ENCODE measurements around the gene NRP2. TPM values are rescaled to one million over a fixed set of nuclear protein-coding genes. Genes with fewer than 3 reads are reported as not detected.

NRP2 gene
- total and polyA plus RNA-seq, 2 of the 13 experiments (the other 11 are each of a cell fraction or from before 2014, with no cell fraction given), result 0.65 to 1.4 TPM

DNA sequence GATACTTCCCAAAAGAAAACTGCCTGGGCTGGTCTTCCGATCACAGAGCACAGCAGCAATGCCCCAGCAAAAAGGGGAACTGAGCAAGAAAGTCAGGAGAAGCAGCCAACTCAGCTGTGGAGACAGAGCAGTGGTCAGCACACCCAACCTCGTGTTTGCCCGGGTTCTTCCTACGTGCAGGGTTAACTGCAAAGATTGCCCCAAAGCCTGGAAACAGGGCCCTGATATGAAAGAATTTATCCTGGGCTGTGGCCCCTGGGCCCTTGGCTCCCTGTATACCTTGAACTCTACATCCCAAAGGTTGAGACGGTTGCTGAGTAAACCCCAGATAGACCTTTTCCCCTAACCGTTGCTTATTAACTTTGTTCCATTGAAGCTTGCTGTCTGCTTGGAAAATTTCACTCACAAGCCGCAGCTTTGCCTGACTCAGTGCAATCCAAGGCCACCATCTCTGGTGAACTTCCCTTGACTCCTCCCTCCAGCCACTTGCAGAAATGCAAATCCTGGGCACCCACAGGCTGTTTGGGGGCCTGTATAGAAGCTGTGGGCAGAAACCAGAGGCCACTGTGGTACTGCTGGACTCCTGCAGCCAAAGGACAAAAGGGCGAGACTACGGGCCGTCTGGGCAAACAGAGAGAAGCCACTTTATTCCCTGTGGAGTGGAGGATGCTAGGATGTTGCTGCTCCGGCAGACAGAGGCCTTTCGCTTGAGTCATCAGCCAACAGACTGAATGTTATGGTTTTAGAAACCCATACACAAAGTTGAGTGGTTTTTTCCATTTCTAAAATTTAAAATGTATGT lies 18.2 kb downstream of the NRP2 start (continued):
- TF ChIP-seq, protein P1, sequence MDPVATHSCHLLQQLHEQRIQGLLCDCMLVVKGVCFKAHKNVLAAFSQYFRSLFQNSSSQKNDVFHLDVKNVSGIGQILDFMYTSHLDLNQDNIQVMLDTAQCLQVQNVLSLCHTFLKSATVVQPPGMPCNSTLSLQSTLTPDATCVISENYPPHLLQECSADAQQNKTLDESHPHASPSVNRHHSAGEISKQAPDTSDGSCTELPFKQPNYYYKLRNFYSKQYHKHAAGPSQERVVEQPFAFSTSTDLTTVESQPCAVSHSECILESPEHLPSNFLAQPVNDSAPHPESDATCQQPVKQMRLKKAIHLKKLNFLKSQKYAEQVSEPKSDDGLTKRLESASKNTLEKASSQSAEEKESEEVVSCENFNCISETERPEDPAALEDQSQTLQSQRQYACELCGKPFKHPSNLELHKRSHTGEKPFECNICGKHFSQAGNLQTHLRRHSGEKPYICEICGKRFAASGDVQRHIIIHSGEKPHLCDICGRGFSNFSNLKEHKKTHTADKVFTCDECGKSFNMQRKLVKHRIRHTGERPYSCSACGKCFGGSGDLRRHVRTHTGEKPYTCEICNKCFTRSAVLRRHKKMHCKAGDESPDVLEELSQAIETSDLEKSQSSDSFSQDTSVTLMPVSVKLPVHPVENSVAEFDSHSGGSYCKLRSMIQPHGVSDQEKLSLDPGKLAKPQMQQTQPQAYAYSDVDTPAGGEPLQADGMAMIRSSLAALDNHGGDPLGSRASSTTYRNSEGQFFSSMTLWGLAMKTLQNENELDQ (CRISPR knock-in tag; IDR thresholded peaks at IDR 0.05; ENCODE audit: borderline replicate concordance), result no peak
- TF ChIP-seq TCF12 (IDR thresholded peaks at IDR 0.05) (no peak), TCF12 (CRISPR knock-in tag; IDR thresholded peaks at IDR 0.05) (no peak), JUNB (CRISPR knock-in tag; IDR thresholded peaks at IDR 0.05; ENCODE audit: borderline replicate concordance) (no peak), PTBP1 (IDR thresholded peaks at IDR 0.05; ENCODE audit: low read depth, low read length, poor library complexity, severe bottlenecking) (no peak), ZNF772 (CRISPR knock-in tag; IDR thresholded peaks at IDR 0.05) (no peak), ZEB1 (IDR thresholded peaks at IDR 0.05; ENCODE audit: insufficient replicate concordance, low read depth) (no peak), ZNF350 (CRISPR knock-in tag; IDR thresholded peaks at IDR 0.05; ENCODE audit: borderline replicate concordance, low read depth) (peak; percentile 84), THAP11 (CRISPR knock-in tag; IDR thresholded peaks at IDR 0.05) (no peak), ZNF460 (CRISPR knock-in tag; IDR thresholded peaks at IDR 0.05; ENCODE audit: borderline replicate concordance) (no peak), ISX (CRISPR knock-in tag; conservative IDR thresholded peaks at IDR 0.05) (no peak), MBD4 (IDR thresholded peaks at IDR 0.05; ENCODE audit: borderline replicate concordance, low read length) (no peak), ZNF75D (CRISPR knock-in tag; IDR thresholded peaks at IDR 0.05; ENCODE audit: borderline replicate concordance) (no peak), ZBTB1 (CRISPR knock-in tag; IDR thresholded peaks at IDR 0.05; ENCODE audit: borderline replicate concordance) (no peak), MED13 (CRISPR knock-in tag; IDR thresholded peaks at IDR 0.05) (no peak), TP53 (CRISPR knock-in tag; conservative IDR thresholded peaks at IDR 0.05) (no peak), IKZF4 (CRISPR knock-in tag; IDR thresholded peaks at IDR 0.05; ENCODE audit: borderline replicate concordance, low read depth, not compliant biosample characterization) (no peak), ZNF773 (CRISPR knock-in tag; IDR thresholded peaks at IDR 0.05; ENCODE audit: borderline replicate concordance) (no peak), ATF7-NPFF (CRISPR knock-in tag; IDR thresholded peaks at IDR 0.05; ENCODE audit: low read depth) (no peak)
- TF ChIP-seq, protein P2, sequence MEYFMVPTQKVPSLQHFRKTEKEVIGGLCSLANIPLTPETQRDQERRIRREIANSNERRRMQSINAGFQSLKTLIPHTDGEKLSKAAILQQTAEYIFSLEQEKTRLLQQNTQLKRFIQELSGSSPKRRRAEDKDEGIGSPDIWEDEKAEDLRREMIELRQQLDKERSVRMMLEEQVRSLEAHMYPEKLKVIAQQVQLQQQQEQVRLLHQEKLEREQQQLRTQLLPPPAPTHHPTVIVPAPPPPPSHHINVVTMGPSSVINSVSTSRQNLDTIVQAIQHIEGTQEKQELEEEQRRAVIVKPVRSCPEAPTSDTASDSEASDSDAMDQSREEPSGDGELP (IDR thresholded peaks at IDR 0.05; ENCODE audit: borderline replicate concordance, low read depth), result no peak
- TF ChIP-seq, protein P3, sequence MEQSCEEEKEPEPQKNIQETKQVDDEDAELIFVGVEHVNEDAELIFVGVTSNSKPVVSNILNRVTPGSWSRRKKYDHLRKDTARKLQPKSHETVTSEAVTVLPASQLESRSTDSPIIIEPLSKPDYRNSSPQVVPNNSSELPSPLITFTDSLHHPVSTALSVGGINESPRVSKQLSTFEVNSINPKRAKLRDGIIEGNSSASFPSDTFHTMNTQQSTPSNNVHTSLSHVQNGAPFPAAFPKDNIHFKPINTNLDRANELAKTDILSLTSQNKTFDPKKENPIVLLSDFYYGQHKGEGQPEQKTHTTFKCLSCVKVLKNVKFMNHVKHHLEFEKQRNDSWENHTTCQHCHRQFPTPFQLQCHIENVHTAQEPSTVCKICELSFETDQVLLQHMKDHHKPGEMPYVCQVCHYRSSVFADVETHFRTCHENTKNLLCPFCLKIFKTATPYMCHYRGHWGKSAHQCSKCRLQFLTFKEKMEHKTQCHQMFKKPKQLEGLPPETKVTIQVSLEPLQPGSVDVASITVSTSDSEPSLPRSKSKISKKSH (CRISPR knock-in tag; IDR thresholded peaks at IDR 0.05; ENCODE audit: borderline replicate concordance), result 0 out of 2 replicates have a peak, but pooled peaks have one; percentile 58
- TF ChIP-seq, protein P4, sequence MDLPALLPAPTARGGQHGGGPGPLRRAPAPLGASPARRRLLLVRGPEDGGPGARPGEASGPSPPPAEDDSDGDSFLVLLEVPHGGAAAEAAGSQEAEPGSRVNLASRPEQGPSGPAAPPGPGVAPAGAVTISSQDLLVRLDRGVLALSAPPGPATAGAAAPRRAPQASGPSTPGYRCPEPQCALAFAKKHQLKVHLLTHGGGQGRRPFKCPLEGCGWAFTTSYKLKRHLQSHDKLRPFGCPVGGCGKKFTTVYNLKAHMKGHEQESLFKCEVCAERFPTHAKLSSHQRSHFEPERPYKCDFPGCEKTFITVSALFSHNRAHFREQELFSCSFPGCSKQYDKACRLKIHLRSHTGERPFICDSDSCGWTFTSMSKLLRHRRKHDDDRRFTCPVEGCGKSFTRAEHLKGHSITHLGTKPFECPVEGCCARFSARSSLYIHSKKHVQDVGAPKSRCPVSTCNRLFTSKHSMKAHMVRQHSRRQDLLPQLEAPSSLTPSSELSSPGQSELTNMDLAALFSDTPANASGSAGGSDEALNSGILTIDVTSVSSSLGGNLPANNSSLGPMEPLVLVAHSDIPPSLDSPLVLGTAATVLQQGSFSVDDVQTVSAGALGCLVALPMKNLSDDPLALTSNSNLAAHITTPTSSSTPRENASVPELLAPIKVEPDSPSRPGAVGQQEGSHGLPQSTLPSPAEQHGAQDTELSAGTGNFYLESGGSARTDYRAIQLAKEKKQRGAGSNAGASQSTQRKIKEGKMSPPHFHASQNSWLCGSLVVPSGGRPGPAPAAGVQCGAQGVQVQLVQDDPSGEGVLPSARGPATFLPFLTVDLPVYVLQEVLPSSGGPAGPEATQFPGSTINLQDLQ (CRISPR knock-in tag; IDR thresholded peaks at IDR 0.05), result no peak
